GM18505 (cell line): ENCODE data around the gene INHBB.
"Not testable (repeated sequence)": the region's sequence is repeated elsewhere in the genome, so short reads cannot be mapped to it uniquely, and the experiment has no call there.

ENCODE experiments used
- ATAC-seq: cut with Tn5 transposase; IDR thresholded peaks from one replicate; pipeline ENCODE4 v1.9.1; 2021; ENCODE audit not compliant: unreplicated experiment
- POLR2A ChIP-seq: IDR thresholded peaks from 4 replicates; pipeline ENCODE4 v1.6.1; 2011; ENCODE audit warnings: borderline replicate concordance; ENCODE audit not compliant: insufficient read depth, insufficient read length; ENCODE audit errors: extremely low read depth

INHBB gene

DNA sequence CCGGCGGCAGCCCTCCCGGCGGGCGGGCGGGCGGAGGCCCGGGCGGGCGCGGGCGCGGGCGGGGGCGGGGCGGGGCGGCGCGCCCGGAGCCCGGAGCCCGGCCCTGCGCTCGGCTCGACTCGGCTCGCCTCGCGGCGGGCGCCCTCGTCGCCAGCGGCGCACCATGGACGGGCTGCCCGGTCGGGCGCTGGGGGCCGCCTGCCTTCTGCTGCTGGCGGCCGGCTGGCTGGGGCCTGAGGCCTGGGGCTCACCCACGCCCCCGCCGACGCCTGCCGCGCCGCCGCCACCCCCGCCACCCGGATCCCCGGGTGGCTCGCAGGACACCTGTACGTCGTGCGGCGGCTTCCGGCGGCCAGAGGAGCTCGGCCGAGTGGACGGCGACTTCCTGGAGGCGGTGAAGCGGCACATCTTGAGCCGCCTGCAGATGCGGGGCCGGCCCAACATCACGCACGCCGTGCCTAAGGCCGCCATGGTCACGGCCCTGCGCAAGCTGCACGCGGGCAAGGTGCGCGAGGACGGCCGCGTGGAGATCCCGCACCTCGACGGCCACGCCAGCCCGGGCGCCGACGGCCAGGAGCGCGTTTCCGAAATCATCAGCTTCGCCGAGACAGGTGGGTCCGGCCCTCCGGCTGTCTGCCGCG, at the start of gene INHBB:
Gene INHBB, plus strand, starts transcription at position 111 of the 641 bp plus-strand sequence. Its CDS starts 53 bp downstream, at position 164.
- TF ChIP-seq POLR2A: no peak
- ATAC-seq: no peak

DNA sequence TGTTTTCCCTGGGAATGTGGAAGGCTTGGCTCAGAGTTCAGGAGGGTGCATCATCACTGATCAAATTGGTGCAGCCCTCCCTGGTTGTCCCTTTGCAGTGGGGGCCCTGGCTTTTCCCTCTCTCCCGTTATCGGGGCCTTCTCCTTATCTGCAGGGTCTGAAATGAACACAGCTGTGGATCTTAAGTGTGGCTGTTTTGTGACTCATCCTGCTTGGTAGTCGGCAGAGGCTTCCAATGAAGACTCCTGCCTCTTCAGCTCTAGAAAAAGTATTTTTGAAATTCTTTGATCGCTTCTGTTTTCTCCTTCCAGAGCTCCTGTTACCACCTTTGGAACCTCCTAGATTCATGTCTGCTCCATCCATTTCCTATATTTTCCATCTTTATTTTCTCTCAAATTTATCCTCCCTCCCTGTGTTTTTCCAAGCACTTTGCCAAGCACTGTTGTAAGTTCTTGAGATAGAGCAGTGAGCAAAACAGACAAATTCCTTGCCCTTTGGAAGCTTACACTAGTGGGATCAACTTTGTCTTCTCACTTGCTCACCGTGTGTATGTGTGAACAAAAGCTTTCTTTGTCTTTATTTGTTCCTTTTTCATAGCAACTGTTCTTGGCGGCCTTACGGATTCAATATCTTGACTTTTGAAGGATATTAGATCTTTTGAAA, 47.6 kb upstream of the INHBB start:
- no peak for TF ChIP-seq POLR2A
- no peak for ATAC-seq

- ATAC-seq: no peak
Observed at GRCh38 chr2:120299004-120299403, 46.9 kb upstream of the INHBB start.

GRCh38 chr2:120299561-120299960, 46.4 kb upstream of the INHBB start:
- no peak for TF ChIP-seq POLR2A
- no peak for ATAC-seq

More at GRCh38 chr2:120299004-120299403, 46.9 kb upstream of the INHBB start:
- TF ChIP-seq POLR2A: no peak

DNA sequence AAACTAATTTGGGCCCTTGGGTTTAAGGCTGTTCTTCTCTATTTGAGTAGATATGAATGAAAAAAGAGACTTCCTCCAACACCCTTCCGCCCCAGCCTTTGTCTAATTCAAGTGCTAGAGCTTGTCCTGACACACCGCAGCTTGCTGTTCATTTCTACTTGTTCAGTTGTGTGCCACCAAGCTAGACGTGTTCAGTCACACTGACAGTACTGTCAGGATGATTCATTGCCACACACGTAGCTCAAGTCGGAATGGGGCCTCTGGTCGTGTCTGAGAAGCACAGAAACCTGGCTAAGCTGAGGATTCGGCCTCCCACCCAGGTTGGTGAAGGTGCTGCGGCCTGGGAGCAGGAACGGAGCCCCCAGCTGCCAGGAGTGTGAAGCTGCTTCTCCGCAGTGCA, 45.6 kb upstream of the INHBB start:
- ATAC-seq: no peak
- TF ChIP-seq POLR2A: no peak

- TF ChIP-seq POLR2A: no peak
Observed at GRCh38 chr2:120301284-120301683, 44.7 kb upstream of the INHBB start.

GRCh38 chr2:120302301-120302700, 43.6 kb upstream of the INHBB start:
- no peak for ATAC-seq

More at GRCh38 chr2:120301284-120301683, 44.7 kb upstream of the INHBB start:
- ATAC-seq: no peak

GRCh38 chr2:120303177-120303576, 42.8 kb upstream of the INHBB start:
- no peak for TF ChIP-seq POLR2A
- no peak for ATAC-seq

More at GRCh38 chr2:120302301-120302700, 43.6 kb upstream of the INHBB start:
- TF ChIP-seq POLR2A: no peak

GRCh38 chr2:120305296-120305695, 40.6 kb upstream of the INHBB start:
- no peak for TF ChIP-seq POLR2A
- ATAC-seq: no peak

- no peak for TF ChIP-seq POLR2A
Observed at GRCh38 chr2:120305937-120306490, 39.9 kb upstream of the INHBB start.

DNA sequence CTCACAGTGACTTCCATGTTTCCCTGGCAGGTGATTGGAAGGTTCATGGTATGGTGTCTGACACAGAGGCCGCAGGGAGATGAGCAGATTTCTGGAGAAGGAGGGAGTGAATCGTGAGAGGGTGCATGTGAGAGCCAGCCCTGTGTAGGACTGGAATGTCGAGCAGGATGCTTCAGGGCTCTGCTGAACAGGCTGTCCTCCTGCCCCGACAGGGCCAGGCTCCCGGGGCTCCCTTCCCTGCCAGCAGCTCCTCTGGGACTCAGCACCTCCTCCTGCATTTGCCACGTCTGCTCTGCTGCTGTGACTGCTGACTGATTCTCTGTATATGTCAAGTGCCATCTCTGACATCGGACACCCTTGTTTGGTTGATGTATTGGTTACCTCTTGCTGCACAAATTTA, 38.5 kb upstream of the INHBB start:
- no peak for ATAC-seq
- no peak for TF ChIP-seq POLR2A

More at GRCh38 chr2:120305937-120306490, 39.9 kb upstream of the INHBB start:
- no peak for ATAC-seq

GRCh38 chr2:120308038-120308910, 37.7 kb upstream of the INHBB start:
- no peak for TF ChIP-seq POLR2A
- no peak for ATAC-seq

DNA sequence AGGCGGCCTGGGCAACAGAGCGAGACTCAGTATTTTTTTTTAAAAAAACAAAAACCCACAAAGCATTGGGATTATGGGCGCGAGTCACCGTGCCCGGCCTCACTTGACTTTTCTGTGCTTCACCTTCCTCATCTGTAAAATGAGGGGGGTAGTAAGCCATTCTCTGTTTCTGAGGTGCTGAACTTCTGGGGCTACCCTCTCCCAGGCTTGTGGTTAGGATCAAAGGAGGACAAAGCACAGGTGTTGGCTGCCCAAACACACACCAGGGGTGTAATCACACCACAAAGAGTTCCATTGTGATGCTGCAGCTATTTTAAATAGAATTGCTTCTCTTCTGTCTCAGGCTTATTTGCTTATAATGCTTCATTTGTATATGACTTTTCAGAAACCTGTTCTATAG, 35.8 kb upstream of the INHBB start:
- no peak for TF ChIP-seq POLR2A
- ATAC-seq: peak; percentile 62

GRCh38 chr2:120310841-120311240, 35.1 kb upstream of the INHBB start:
- not testable (repeated sequence) for ATAC-seq
